Muscle of leg (tissue), 11 donors: ENCODE results near the gene KIFC3. TPM values are rescaled to one million over a fixed set of nuclear protein-coding genes. Genes with fewer than 3 reads are reported as not detected.
"Not testable (repeated sequence)": the region's sequence is repeated elsewhere in the genome, so short reads cannot be mapped to it uniquely, and the experiment has no call there.

Experiments used
- DNase-seq: peaks from one replicate; pipeline ENCODE4 v3.0.0; 2013
- H3K27ac ChIP-seq: one replicate; pipeline ENCODE4 v1.5.1; 2013; ENCODE audit warnings: mild to moderate bottlenecking, low read length, control low read depth
- H3K27me3 ChIP-seq: one replicate; pipeline ENCODE4 v1.6.1; 2013; ENCODE audit warnings: low read length; ENCODE audit not compliant: control insufficient read depth, insufficient read depth
- H3K36me3 ChIP-seq: one replicate; pipeline ENCODE4 v1.6.1; 2013; ENCODE audit warnings: low read length; ENCODE audit not compliant: control insufficient read depth, insufficient read depth
- H3K4me1 ChIP-seq: one replicate; pipeline ENCODE4 v1.6.1; 2013; ENCODE audit warnings: low read length; ENCODE audit not compliant: control insufficient read depth, insufficient read depth
- H3K4me3 ChIP-seq: one replicate; pipeline ENCODE4 v1.5.1; 2013; ENCODE audit warnings: low read length, control low read depth
- H3K9me3 ChIP-seq: replicated peaks from 2 replicates; pipeline ENCODE4 v1.6.1; 2013; ENCODE audit warnings: low read depth, low read length; ENCODE audit not compliant: control insufficient read depth
- WGBS: methylation state at CpG from one replicate; pipeline ENCODE4 v1.1.5; 2013; ENCODE audit warnings: missing lambda C conversion rate; ENCODE audit not compliant: insufficient coverage; 5-methylcytosine and 5-hydroxymethylcytosine counted together
- polyA plus RNA-seq, 8 donors: library from polyadenylated mRNA; unstranded; fragments of 120-200 nt; gene quantifications; one replicate each; pipeline versions ENCODE4 v1.2.1 to v1.2.3, GENCODE V29; 2013; ENCODE audit warnings: inconsistent platforms in 1 of 8, low replicate concordance in 1 of 8; ENCODE audit not compliant: insufficient read length in 8 of 8, insufficient read depth in 1 of 8
- total RNA-seq: library from RNA; stranded (reverse); fragments of 120-200 nt; gene quantifications from one replicate; pipeline ENCODE4 v1.2.4, GENCODE V29; 2013

Gene KIFC3
- total and polyA plus RNA-seq, 9 donors = 13.8 to 34.6 (median 21.7) TPM

GRCh38 chr16:57814896-57815295 is 12.6 kb upstream of the KIFC3 start:
- no peak overlapping the region for H3K4me3 ChIP-seq
- no peak overlapping the region for H3K27ac ChIP-seq
- no CpG with 5 or more reads among the region's 3 CpGs for WGBS
- no peaks in the 10 kb centered on the region for H3K27me3 ChIP-seq
- DNase-seq = no peak
- H3K9me3 ChIP-seq = no peaks in the 10 kb centered on the region
- peaks cover 49% of the 10 kb centered on the region for H3K4me1 ChIP-seq
- no peaks in the 10 kb centered on the region for H3K36me3 ChIP-seq

GRCh38 chr16:57813466-57813865 is 11.2 kb upstream of the KIFC3 start:
- peaks cover 47% of the 10 kb centered on the region for H3K4me1 ChIP-seq
- WGBS = 71% methylated on average over 8 of the region's 8 CpGs
- H3K36me3 ChIP-seq = no peaks in the 10 kb centered on the region
- H3K4me3 ChIP-seq = no peak overlapping the region
- DNase-seq = no peak
- H3K27me3 ChIP-seq = no peaks in the 10 kb centered on the region
- no peak overlapping the region for H3K27ac ChIP-seq
- no peaks in the 10 kb centered on the region for H3K9me3 ChIP-seq

GRCh38 chr16:57811340-57811739 is 9.0 kb upstream of the KIFC3 start:
- H3K4me3 ChIP-seq, H3K27ac ChIP-seq, H3K27me3 ChIP-seq, H3K36me3 ChIP-seq, DNase-seq, H3K9me3 ChIP-seq: not testable (repeated sequence)
- peaks cover 38% of the 10 kb centered on the region for H3K4me1 ChIP-seq
- 100% methylated on average over 3 of the region's 8 CpGs for WGBS

- H3K9me3 ChIP-seq = no peaks in the 10 kb centered on the region
- WGBS = 31% methylated on average over 8 of the region's 14 CpGs
- H3K4me1 ChIP-seq = peaks cover 28% of the 10 kb centered on the region
- DNase-seq = peak; percentile 73
- H3K27me3 ChIP-seq = no peaks in the 10 kb centered on the region
- H3K36me3 ChIP-seq = no peaks in the 10 kb centered on the region
- H3K4me3 ChIP-seq = no peak overlapping the region
- H3K27ac ChIP-seq = no peak overlapping the region
These were observed 8.1 kb upstream of the KIFC3 start for GRCh38 chr16:57810197-57811031.

GRCh38 chr16:57809276-57810196 is 7.2 kb upstream of the KIFC3 start:
- WGBS = 80% methylated on average over 11 of the region's 15 CpGs
- Histone ChIP-seq H3K27ac (no peak overlapping the region), H3K9me3 (no peaks in the 10 kb centered on the region), H3K27me3 (no peaks in the 10 kb centered on the region), H3K36me3 (no peaks in the 10 kb centered on the region), H3K4me3 (no peak overlapping the region), H3K4me1 (peaks cover 26% of the 10 kb centered on the region)
- no peak for DNase-seq

GRCh38 chr16:57808589-57809228 is 6.4 kb upstream of the KIFC3 start:
- peaks cover 27% of the 10 kb centered on the region for H3K4me1 ChIP-seq
- no peaks in the 10 kb centered on the region for H3K9me3 ChIP-seq
- DNase-seq = no peak
- no CpG with 5 or more reads among the region's 2 CpGs for WGBS
- no peaks in the 10 kb centered on the region for H3K36me3 ChIP-seq
- H3K27ac ChIP-seq = no peak overlapping the region
- no peaks in the 10 kb centered on the region for H3K27me3 ChIP-seq
- H3K4me3 ChIP-seq = no peak overlapping the region

GRCh38 chr16:57807968-57808528 is 5.8 kb upstream of the KIFC3 start:
- Histone ChIP-seq H3K27me3 (no peaks in the 10 kb centered on the region), H3K36me3 (no peaks in the 10 kb centered on the region), H3K4me3 (no peak overlapping the region), H3K27ac (no peak overlapping the region), H3K4me1 (peaks cover 34% of the 10 kb centered on the region), H3K9me3 (no peaks in the 10 kb centered on the region)
- peak; percentile 68 for DNase-seq
- 0% methylated on average over 9 of the region's 16 CpGs for WGBS

- Histone ChIP-seq H3K9me3 (no peaks in the 10 kb centered on the region), H3K4me3 (no peak overlapping the region), H3K4me1 (peaks cover 35% of the 10 kb centered on the region), H3K27ac (no peak overlapping the region), H3K36me3 (no peaks in the 10 kb centered on the region), H3K27me3 (no peaks in the 10 kb centered on the region)
- no peak for DNase-seq
- no CpG with 5 or more reads among the region's 7 CpGs for WGBS
These were observed 5.1 kb upstream of the KIFC3 start for GRCh38 chr16:57807252-57807967.

- no peaks in the 10 kb centered on the region for H3K9me3 ChIP-seq
- DNase-seq = no peak
- no peak overlapping the region for H3K27ac ChIP-seq
- H3K4me3 ChIP-seq = no peak overlapping the region
- no peaks in the 10 kb centered on the region for H3K36me3 ChIP-seq
- H3K4me1 ChIP-seq = peaks cover 46% of the 10 kb centered on the region
- 55% methylated on average over 5 of the region's 6 CpGs for WGBS
- peaks cover 2% of the 10 kb centered on the region for H3K27me3 ChIP-seq
These were observed 2.9 kb upstream of the KIFC3 start for GRCh38 chr16:57805176-57805575.
